HL-60 (cell line): ENCODE measurements around the gene DHRS7.
"Not testable (repeated sequence)": the region's sequence is repeated elsewhere in the genome, so short reads cannot be mapped to it uniquely, and the experiment has no call there.

Experiments used
- DNase-seq, 2 experiments: peaks; one replicate each; pipeline ENCODE4 v3.0.0-alpha.2; 2010 to 2020; ENCODE audit warnings: low read depth in 1 of 2, low spot score in 1 of 2
- H3K27ac ChIP-seq: fragments of 250-450 bp; sonication (Bioruptor Pico); replicated peaks from 2 replicates; pipeline ENCODE4 v1.5.1; 2020; ENCODE audit warnings: mild to moderate bottlenecking, moderate library complexity
- H3K27me3 ChIP-seq: fragments of 250-450 bp; sonication (Bioruptor Pico); 2 replicates; pipeline ENCODE4 v1.5.1; 2021; ENCODE audit warnings: mild to moderate bottlenecking, moderate library complexity; ENCODE audit not compliant: insufficient read depth, poor library complexity, severe bottlenecking
- H3K4me3 ChIP-seq: replicated peaks from 2 replicates; pipeline ENCODE4 v1.5.1; 2011; ENCODE audit warnings: mild to moderate bottlenecking, control low read depth, low read length; ENCODE audit not compliant: insufficient read depth
- GABPA ChIP-seq: IDR thresholded peaks from 2 replicates; pipeline ENCODE4 v1.6.1; 2012; ENCODE audit warnings: low read depth
- POLR2AphosphoS5 ChIP-seq: IDR thresholded peaks from 2 replicates; pipeline ENCODE4 v1.6.1; 2012; ENCODE audit warnings: low read depth
- SPI1 ChIP-seq: IDR thresholded peaks from 2 replicates; pipeline ENCODE4 v1.6.1; 2012; ENCODE audit warnings: low read depth, mild to moderate bottlenecking, borderline replicate concordance
- TF ChIP-seq, protein P1 (sequence below): IDR thresholded peaks from one replicate; pipeline ENCODE4 v1.5.1; 2011; ENCODE audit warnings: low read length, control low read depth, inconsistent platforms; ENCODE audit not compliant: insufficient read depth
- TF ChIP-seq, protein P2 (sequence below): IDR thresholded peaks from 2 replicates; pipeline ENCODE4 v1.6.1; 2012; ENCODE audit warnings: low read depth; ENCODE audit not compliant: insufficient replicate concordance

Gene DHRS7

DNA sequence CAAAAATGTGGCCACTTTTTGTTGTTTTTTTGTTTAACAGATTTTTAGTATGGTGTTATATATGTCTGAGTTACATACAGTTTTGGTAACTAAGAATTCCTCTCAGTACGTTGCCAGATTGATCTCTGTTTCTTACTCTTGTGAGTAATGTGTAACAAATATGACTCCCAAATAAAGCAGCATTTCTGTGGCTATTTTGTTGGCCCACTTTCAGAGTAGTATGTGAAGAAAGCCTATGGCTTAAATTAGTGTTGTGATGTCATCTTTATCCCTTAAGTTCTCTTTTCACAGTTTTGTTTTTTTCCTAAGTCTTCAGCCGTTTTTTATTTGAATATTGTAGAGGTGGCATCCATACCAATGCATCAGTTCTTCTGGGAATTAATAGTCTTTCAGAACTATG, 62.8 kb downstream of the DHRS7 start:
- DNase-seq = no peak

DNA sequence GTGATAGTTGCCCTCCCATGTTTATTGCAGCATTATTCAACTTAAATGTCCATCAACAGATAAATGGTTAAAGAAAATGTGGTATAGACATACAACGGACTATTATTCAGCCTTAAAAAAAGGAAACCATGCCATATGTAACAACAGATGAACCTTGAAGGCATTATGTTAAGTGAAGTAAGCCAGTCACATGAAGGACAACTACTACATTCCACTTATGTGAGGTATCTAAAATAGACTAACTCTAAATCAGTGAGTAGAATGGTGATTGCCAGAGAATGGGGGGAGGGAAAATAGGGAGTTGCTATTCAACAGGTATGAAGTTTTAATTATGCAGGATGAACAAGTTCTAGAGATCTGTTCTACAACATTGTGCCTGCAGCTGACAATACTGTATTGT, 63.4 kb downstream of the DHRS7 start:
- TF ChIP-seq, protein P1, sequence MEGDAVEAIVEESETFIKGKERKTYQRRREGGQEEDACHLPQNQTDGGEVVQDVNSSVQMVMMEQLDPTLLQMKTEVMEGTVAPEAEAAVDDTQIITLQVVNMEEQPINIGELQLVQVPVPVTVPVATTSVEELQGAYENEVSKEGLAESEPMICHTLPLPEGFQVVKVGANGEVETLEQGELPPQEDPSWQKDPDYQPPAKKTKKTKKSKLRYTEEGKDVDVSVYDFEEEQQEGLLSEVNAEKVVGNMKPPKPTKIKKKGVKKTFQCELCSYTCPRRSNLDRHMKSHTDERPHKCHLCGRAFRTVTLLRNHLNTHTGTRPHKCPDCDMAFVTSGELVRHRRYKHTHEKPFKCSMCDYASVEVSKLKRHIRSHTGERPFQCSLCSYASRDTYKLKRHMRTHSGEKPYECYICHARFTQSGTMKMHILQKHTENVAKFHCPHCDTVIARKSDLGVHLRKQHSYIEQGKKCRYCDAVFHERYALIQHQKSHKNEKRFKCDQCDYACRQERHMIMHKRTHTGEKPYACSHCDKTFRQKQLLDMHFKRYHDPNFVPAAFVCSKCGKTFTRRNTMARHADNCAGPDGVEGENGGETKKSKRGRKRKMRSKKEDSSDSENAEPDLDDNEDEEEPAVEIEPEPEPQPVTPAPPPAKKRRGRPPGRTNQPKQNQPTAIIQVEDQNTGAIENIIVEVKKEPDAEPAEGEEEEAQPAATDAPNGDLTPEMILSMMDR = no peak
- TF ChIP-seq SPI1 (no peak), GABPA (no peak), POLR2AphosphoS5 (no peak)
- TF ChIP-seq, protein P2, sequence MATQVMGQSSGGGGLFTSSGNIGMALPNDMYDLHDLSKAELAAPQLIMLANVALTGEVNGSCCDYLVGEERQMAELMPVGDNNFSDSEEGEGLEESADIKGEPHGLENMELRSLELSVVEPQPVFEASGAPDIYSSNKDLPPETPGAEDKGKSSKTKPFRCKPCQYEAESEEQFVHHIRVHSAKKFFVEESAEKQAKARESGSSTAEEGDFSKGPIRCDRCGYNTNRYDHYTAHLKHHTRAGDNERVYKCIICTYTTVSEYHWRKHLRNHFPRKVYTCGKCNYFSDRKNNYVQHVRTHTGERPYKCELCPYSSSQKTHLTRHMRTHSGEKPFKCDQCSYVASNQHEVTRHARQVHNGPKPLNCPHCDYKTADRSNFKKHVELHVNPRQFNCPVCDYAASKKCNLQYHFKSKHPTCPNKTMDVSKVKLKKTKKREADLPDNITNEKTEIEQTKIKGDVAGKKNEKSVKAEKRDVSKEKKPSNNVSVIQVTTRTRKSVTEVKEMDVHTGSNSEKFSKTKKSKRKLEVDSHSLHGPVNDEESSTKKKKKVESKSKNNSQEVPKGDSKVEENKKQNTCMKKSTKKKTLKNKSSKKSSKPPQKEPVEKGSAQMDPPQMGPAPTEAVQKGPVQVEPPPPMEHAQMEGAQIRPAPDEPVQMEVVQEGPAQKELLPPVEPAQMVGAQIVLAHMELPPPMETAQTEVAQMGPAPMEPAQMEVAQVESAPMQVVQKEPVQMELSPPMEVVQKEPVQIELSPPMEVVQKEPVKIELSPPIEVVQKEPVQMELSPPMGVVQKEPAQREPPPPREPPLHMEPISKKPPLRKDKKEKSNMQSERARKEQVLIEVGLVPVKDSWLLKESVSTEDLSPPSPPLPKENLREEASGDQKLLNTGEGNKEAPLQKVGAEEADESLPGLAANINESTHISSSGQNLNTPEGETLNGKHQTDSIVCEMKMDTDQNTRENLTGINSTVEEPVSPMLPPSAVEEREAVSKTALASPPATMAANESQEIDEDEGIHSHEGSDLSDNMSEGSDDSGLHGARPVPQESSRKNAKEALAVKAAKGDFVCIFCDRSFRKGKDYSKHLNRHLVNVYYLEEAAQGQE = no peak
- no peak for DNase-seq
- Histone ChIP-seq H3K4me3 (no peak overlapping the region), H3K27me3 (no peaks in the 10 kb centered on the region), H3K27ac (no peak overlapping the region)

More for the DNA sequence above, 62.8 kb downstream of the DHRS7 start:
- no peaks in the 10 kb centered on the region for H3K27me3 ChIP-seq
- no peak overlapping the region for H3K27ac ChIP-seq
- TF ChIP-seq, protein P1 = no peak
- no peak overlapping the region for H3K4me3 ChIP-seq

DNA sequence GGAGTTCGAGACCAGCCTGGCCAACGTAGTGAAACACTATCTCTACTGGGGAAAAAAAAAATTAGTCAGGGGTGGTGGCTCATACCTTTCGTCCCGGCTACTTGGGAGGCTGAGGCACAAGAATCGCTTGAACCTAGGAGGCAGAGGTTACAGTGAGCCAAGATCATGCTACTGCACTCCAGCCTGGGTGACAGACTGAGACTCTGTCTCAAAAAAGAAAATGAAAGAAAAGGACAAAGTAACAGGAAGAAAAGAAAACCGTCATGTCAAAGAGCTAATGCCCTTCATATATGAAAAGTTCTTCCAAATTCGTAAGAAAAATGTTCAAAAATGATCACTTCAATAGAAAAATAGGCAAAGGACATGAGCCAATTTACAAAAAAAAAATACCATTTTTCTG, 65.3 kb downstream of the DHRS7 start:
- not testable (repeated sequence) for H3K4me3 ChIP-seq, DNase-seq, H3K27me3 ChIP-seq, H3K27ac ChIP-seq

DNA sequence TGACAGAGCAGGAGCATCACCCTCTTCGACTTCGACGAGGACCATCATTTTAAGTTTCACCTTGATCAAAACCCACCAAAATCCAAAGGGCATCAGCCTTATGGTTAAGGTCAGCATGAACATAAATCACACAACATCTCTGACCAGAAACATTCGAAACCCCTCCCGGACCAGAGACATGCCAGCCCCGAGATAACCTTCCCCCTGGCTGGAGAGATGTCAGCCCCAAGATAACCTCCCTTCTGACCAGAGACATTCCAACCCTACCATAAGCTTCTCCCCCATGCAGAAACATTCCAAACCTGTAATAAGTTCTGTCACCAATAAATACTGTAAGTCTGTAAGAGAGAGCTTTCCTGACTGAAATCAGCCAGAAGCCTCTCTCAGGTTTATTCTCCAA, 67.2 kb downstream of the DHRS7 start:
- DNase-seq = no peak
- Histone ChIP-seq H3K27me3 (no peaks in the 10 kb centered on the region), H3K27ac (no peak overlapping the region), H3K4me3 (no peak overlapping the region)
- TF ChIP-seq, protein P2 = no peak
- TF ChIP-seq SPI1 (no peak), POLR2AphosphoS5 (no peak)
- TF ChIP-seq, protein P1 = no peak
